GM23338 (cell line): ENCODE measurements around the gene GRM5.

Experiments
- CREB1 ChIP-seq: fragments of 250-450 bp; sonication (Bioruptor Pico); IDR thresholded peaks from 2 replicates; pipeline ENCODE4 v1.5.0; 2020; ENCODE audit warnings: low read depth, mild to moderate bottlenecking, moderate library complexity
- CTCF ChIP-seq, 2 experiments: fragments of 200-600 bp in 1 of 2; sonication (generic) in 1 of 2; conservative IDR thresholded peaks; 2 replicates each; pipeline versions ENCODE4 v1.5.1 to v1.6.1; 2016 to 2017; ENCODE audit warnings: antibody characterized with exemption in 2 of 2, low read depth in 2 of 2, mild to moderate bottlenecking in 2 of 2, moderate library complexity in 1 of 2
- EZH2 ChIP-seq: fragments of 200-600 bp; sonication (generic); IDR thresholded peaks from one replicate; pipeline ENCODE4 v1.8.0; 2017; ENCODE audit warnings: antibody characterized with exemption, mild to moderate bottlenecking, low read depth; ENCODE audit not compliant: unreplicated experiment
- EZH2phosphoT487 ChIP-seq: fragments of 200-600 bp; sonication (generic); IDR thresholded peaks from one replicate; pipeline ENCODE4 v1.8.1; 2018; ENCODE audit warnings: antibody characterized with exemption; ENCODE audit not compliant: unreplicated experiment
- POLR2AphosphoS5 ChIP-seq: IDR thresholded peaks from 2 replicates; pipeline ENCODE4 v1.6.1; 2016; ENCODE audit warnings: antibody characterized with exemption, low read depth

DNA sequence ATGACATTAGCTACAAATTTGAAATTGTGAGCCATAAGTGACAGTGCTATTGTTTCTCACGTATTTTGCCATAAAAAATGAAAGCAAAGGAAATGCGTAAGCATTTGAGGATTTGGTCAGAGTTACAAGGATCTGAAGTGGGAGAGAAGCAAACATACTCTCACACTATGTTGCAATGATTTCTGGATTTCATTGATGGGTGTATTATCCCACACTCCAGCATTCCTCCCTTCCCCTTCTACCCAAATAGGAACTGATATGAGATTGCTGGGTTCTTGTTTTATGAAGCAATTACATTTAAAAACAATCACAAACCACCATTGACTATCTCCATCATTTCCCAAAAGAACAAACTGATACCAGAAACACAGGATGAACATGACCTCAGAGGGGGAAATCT lies 414.2 kb downstream of the GRM5 start:
- TF ChIP-seq CTCF (conservative IDR thresholded peaks at IDR 0.05; ENCODE audit: low read depth in 2 of 2) (no peak), EZH2 (no peak), CREB1 (CRISPR knock-in tag) (no peak), POLR2AphosphoS5 (no peak), EZH2phosphoT487 (no peak)
